DOHH2 (cell line): ENCODE measurements around the gene EIF4B.

Source experiments
- CTCF ChIP-seq: fragments of 200-600 bp; sonication (generic); IDR thresholded peaks from one replicate; pipeline ENCODE4 v1.5.1; 2014; ENCODE audit warnings: antibody characterized with exemption, mild to moderate bottlenecking, low read depth, low read length; ENCODE audit not compliant: poor library complexity, severe bottlenecking
- EZH2phosphoT487 ChIP-seq: fragments of 200-600 bp; sonication (generic); IDR thresholded peaks from 2 replicates; pipeline ENCODE4 v1.6.1; 2017; ENCODE audit warnings: borderline replicate concordance, mild to moderate bottlenecking, antibody characterized with exemption, low read length, moderate library complexity, mixed read lengths

DNA sequence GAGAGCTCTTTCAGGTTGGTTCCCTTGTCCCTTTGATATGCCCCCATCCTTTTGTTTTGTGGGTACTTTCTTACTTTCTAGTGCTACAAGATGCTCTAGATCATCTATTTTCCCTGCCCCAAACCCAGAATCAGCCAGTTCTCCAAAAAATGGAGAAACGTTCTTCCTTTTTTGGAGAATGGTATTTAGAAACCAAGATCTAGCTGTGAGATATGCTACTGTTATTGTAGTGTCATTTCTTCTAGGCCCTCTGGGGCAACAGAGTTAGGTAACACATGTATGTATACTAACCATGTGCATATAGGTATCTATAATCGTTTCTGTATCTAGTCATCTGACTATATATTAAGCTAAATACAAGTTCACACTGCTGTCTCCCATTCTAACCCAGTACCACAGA, 84.3 kb downstream of the EIF4B start:
- TF ChIP-seq CTCF (no peak), EZH2phosphoT487 (no peak)
